ENCODE results near the gene RPAP2.

GRCh38 chr1:92447033-92447681 lies 148.3 kb downstream of the RPAP2 start:
- TF ChIP-seq NFXL1 (IDR thresholded peaks at IDR 0.05; ENCODE audit: borderline replicate concordance) (no peak), CTCF (IDR thresholded peaks at IDR 0.05 in 2 of 3, conservative IDR thresholded peaks at IDR 0.05 in 1 of 3; ENCODE audit: control insufficient read depth in 2 of 3, extremely low read depth in 1 of 3, insufficient read depth in 1 of 3, low read depth in 3 of 3, low read length in 3 of 3) (no peak), ESRRA (IDR thresholded peaks at IDR 0.05; ENCODE audit: low read length) (no peak), RFX5 (IDR thresholded peaks at IDR 0.05; ENCODE audit: low read depth, low read length) (no peak), EP300 (IDR thresholded peaks at IDR 0.05; ENCODE audit: borderline replicate concordance in 1 of 2, control insufficient read depth in 1 of 2, low read depth in 2 of 2, low read length in 2 of 2) (no peak), USF2 (IDR thresholded peaks at IDR 0.05; ENCODE audit: borderline replicate concordance, low read depth, low read length) (no peak)
